Stimulated activated CD4-positive, alpha-beta T cell treated with anti-CD3 and anti-CD28 coated beads, Interleukin-12 subunit alpha, Interleukin-12 subunit beta, amount 100 ng/mL, for 48 hours (primary cell): Measurements from ENCODE around the gene GALK2.
"Not testable (repeated sequence)": the region's sequence is repeated elsewhere in the genome, so short reads cannot be mapped to it uniquely, and the experiment has no call there.

Experiments used
- DNase-seq, 3 donors: peaks; one replicate each; pipeline ENCODE4 v3.0.0-alpha.2; 2020; ENCODE audit warnings: low read depth in 2 of 3, low spot score in 1 of 3

GALK2 gene

GRCh38 chr15:49330166-49330565, 160.1 kb downstream of the GALK2 start:
- no peak for DNase-seq

GRCh38 chr15:49331442-49331841, 161.4 kb downstream of the GALK2 start:
- DNase-seq = no peak

- no peak for DNase-seq
These were observed 161.9 kb downstream of the GALK2 start for GRCh38 chr15:49331951-49332350.

GRCh38 chr15:49339656-49340055, 169.6 kb downstream of the GALK2 start:
- DNase-seq = no peak

- no peak for DNase-seq
These were observed 173.5 kb downstream of the GALK2 start for GRCh38 chr15:49343546-49343945.

GRCh38 chr15:49354439-49354838, 184.4 kb downstream of the GALK2 start:
- DNase-seq = not testable (repeated sequence)

GRCh38 chr15:49361370-49361769, 191.3 kb downstream of the GALK2 start:
- no peak for DNase-seq

- no peak for DNase-seq
These were observed 196.4 kb downstream of the GALK2 start for GRCh38 chr15:49366496-49366895.

- no peak for DNase-seq
These were observed 200.7 kb downstream of the GALK2 start for GRCh38 chr15:49370782-49371181.

- DNase-seq = no peak
These were observed 202.3 kb downstream of the GALK2 start for GRCh38 chr15:49372366-49372765.

- no peak for DNase-seq
These were observed 209.9 kb downstream of the GALK2 start for GRCh38 chr15:49379996-49380395.

- DNase-seq = no peak
These were observed 210.9 kb downstream of the GALK2 start for GRCh38 chr15:49380912-49381311.
